GM12873 (cell line): ENCODE results near the gene MORN3.
A peak's percentile ranks its signal among the peaks of the same experiment; 100 is the strongest.

Source experiments
- TF ChIP-seq, protein P1 (sequence below): IDR thresholded peaks from 2 replicates; pipeline ENCODE4 v1.5.1; 2012; ENCODE audit warnings: low read depth, mild to moderate bottlenecking, moderate library complexity, low read length, control low read depth; ENCODE audit not compliant: insufficient read depth; ENCODE audit errors: missing control alignments

Gene MORN3

GRCh38 chr12:121673013-121673511 lies 3.6 kb upstream of the MORN3 start:
- TF ChIP-seq, protein P1, sequence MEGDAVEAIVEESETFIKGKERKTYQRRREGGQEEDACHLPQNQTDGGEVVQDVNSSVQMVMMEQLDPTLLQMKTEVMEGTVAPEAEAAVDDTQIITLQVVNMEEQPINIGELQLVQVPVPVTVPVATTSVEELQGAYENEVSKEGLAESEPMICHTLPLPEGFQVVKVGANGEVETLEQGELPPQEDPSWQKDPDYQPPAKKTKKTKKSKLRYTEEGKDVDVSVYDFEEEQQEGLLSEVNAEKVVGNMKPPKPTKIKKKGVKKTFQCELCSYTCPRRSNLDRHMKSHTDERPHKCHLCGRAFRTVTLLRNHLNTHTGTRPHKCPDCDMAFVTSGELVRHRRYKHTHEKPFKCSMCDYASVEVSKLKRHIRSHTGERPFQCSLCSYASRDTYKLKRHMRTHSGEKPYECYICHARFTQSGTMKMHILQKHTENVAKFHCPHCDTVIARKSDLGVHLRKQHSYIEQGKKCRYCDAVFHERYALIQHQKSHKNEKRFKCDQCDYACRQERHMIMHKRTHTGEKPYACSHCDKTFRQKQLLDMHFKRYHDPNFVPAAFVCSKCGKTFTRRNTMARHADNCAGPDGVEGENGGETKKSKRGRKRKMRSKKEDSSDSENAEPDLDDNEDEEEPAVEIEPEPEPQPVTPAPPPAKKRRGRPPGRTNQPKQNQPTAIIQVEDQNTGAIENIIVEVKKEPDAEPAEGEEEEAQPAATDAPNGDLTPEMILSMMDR = no peak

DNA sequence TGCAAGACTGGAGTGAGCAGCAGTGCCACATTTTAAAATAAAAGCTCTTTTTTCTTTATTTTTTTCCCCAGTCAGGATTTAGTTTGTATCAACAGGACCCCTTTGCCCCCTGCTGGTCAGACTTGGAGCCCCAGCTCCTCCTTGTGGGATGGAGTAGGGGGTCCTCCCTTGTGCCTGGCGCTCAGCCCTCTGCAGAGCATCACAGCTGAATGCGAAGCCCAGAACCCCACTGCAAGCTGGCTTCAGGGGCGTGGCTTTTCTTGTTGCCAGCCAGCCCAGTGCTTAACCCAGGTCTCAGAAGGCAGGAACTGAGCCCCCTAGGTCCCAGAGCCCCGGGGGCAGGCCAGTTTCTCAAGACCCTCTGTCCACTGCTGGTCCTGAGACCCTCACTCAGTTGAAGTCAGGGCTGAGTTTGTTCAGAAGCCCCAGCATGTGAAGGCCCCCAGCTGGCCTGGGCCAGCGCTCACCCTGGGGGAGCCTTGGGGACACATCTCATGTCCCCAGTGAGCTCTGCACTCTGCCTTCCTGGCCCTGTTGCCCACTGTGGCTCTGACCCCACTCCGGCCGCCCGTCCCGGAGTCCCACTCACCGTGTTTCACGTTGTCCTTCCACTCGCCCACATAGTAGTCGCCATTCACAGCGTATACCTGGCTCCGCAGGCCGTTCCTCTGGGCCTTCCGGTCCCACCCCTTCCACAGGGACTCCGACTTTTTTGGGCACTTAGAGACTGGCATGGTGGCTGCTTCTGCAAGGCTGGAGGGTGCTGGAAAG lies 519 bp downstream of the MORN3 start:
- TF ChIP-seq, protein P1 = peak; percentile 70

DNA sequence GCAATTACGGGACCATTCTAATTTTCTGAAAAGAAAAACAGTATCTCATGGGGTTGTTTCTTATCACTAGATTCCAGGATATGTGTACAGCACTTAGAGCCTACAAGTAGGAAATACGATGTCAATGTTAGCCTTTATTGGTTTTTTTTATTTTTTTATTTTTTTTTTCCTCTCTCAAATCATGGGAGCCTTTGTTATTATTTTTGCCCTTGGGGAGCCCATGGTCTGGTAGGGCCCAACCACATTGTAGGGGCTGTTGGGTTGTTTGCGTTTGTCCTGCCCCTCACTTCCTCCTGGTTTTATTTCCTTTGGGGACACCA lies 5.9 kb downstream of the MORN3 start:
- TF ChIP-seq, protein P1 = no peak

- TF ChIP-seq, protein P1 = no peak
These were observed 12.0 kb downstream of the MORN3 start for GRCh38 chr12:121657305-121658008.

GRCh38 chr12:121656122-121656521 lies 13.3 kb downstream of the MORN3 start:
- TF ChIP-seq, protein P1 = no peak

- TF ChIP-seq, protein P1 = no peak
These were observed 15.5 kb downstream of the MORN3 start for GRCh38 chr12:121653999-121654398.

- TF ChIP-seq, protein P1 = peak; percentile 5
These were observed 16.5 kb downstream of the MORN3 start for GRCh38 chr12:121652767-121653497.
